Fibroblast of mammary gland (primary cell): ENCODE measurements around the gene EXOC6.
"Not testable (repeated sequence)": the region's sequence is repeated elsewhere in the genome, so short reads cannot be mapped to it uniquely, and the experiment has no call there.

Source experiments
- DNase-seq: peaks from one replicate; pipeline ENCODE4 v3.0.0-alpha.2; 2010; ENCODE audit warnings: low read depth
- H3K4me3 ChIP-seq: 2 replicates; pipeline ENCODE4 v1.5.1; 2011; ENCODE audit warnings: low read depth, mild to moderate bottlenecking, low read length, moderate library complexity; ENCODE audit not compliant: control insufficient read depth
- TF ChIP-seq, protein P1 (sequence below): conservative IDR thresholded peaks from 2 replicates; pipeline ENCODE4 v1.5.1; 2011; ENCODE audit warnings: low read depth, low read length, inconsistent platforms; ENCODE audit not compliant: control insufficient read depth, insufficient read depth

Gene EXOC6

DNA sequence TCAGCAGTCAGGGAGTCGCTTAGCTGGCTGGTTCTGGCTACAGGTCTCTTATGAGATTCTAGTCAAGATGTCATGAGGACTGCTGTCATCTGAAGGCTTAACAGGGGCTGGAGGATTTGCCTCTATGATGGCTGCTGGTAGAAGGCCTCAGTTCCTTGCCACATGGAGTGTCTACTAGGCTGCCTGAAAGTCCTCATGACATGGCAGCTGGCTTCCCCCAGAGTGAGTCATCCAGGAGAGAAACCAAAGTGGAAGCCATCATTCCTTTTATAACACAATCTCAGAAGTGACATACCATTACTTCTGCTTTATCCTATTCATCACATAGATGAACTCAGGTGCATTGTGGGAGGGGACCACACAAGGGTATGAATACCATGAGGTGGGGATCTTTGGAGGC is 75.1 kb downstream of the EXOC6 start:
- TF ChIP-seq, protein P1, sequence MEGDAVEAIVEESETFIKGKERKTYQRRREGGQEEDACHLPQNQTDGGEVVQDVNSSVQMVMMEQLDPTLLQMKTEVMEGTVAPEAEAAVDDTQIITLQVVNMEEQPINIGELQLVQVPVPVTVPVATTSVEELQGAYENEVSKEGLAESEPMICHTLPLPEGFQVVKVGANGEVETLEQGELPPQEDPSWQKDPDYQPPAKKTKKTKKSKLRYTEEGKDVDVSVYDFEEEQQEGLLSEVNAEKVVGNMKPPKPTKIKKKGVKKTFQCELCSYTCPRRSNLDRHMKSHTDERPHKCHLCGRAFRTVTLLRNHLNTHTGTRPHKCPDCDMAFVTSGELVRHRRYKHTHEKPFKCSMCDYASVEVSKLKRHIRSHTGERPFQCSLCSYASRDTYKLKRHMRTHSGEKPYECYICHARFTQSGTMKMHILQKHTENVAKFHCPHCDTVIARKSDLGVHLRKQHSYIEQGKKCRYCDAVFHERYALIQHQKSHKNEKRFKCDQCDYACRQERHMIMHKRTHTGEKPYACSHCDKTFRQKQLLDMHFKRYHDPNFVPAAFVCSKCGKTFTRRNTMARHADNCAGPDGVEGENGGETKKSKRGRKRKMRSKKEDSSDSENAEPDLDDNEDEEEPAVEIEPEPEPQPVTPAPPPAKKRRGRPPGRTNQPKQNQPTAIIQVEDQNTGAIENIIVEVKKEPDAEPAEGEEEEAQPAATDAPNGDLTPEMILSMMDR = no peak
- no peak overlapping the region for H3K4me3 ChIP-seq
- DNase-seq = no peak

DNA sequence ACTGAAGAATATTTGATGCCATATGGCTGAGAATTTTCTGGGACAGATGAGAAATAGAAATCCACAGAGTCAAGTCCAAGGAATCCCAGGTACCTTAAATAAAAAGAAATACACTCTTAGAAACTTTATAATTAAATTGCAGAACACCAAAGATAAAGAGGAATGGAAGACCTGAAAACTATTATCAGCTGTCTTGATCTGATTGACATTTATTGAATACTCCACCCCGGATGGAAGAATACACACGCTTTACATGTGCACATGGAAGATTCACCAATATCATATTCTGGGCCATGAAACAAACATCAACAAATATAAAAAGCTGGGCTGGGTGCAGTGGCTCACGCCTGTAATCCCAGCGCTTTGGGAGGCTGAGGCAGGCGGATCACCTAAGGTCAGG is 81.6 kb downstream of the EXOC6 start:
- no peak overlapping the region for H3K4me3 ChIP-seq
- no peak for DNase-seq
- TF ChIP-seq, protein P1 = no peak

GRCh38 chr10:92931597-92931996 is 83.3 kb downstream of the EXOC6 start:
- H3K4me3 ChIP-seq = no peak overlapping the region
- TF ChIP-seq, protein P1 = no peak
- no peak for DNase-seq

DNA sequence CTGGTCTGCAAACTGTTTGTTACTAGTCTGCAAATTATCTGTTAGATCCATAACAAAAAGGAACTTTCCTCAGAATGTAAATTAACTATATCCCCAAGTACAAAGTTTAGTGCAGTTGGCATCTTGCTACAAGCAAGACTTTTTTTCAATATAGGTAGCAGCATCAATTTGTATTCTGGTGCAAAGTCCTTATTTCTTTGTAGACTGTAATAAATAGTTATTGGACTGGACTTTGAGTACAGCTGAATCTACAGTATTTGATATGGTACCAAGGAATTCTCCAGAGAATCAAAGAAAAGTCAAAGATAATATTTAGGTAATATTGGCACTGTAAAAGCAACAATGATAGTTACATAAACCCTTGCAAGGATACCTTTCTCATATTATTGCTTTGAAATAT is 89.6 kb downstream of the EXOC6 start:
- no peak for DNase-seq
- TF ChIP-seq, protein P1 = no peak

DNA sequence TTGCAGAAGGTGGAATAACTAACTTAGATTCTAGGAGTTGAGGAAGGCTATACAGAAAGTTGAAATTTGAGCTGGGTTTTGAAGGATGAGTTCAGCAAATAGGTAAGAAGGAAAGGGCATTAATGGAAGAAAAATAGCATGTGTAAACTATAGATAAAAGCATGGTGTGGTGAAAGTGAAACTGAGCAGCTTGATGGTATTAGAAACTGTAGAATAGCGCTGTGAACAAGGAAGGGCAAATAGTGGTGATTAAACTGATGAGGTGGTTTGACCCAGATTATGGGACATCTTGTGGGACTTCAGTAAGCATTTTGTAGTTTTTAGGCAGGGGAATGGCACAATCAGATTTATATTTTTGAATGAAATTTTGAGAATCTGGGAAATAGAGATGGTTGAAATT is 90.5 kb downstream of the EXOC6 start:
- TF ChIP-seq, protein P1 = no peak
- no peak for DNase-seq
- no peak overlapping the region for H3K4me3 ChIP-seq

More for the DNA sequence above, 89.6 kb downstream of the EXOC6 start:
- H3K4me3 ChIP-seq = no peak overlapping the region

- TF ChIP-seq, protein P1 = no peak
- H3K4me3 ChIP-seq = no peak overlapping the region
- DNase-seq = no peak
These were observed 93.9 kb downstream of the EXOC6 start for GRCh38 chr10:92942226-92942625.

DNA sequence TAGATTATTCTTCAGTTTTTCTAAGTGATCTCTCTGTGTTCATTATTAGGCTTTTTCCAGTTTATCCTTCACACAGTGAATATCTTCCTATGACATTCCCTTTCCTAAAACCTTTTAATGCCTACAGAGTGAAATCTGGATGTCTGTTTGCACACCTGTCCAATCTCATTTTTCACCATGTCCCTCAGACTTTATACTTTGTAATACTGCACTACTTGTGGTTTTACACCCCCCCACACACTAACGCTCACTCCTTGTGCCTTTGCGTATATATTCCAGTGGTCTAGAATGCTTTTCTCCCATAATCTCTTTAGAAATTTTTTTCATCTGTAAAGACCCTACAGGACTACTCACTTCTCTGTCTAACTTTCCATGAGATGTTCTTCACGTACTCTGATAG is 98.2 kb downstream of the EXOC6 start:
- H3K4me3 ChIP-seq = no peak overlapping the region
- TF ChIP-seq, protein P1 = no peak
- DNase-seq = no peak

DNA sequence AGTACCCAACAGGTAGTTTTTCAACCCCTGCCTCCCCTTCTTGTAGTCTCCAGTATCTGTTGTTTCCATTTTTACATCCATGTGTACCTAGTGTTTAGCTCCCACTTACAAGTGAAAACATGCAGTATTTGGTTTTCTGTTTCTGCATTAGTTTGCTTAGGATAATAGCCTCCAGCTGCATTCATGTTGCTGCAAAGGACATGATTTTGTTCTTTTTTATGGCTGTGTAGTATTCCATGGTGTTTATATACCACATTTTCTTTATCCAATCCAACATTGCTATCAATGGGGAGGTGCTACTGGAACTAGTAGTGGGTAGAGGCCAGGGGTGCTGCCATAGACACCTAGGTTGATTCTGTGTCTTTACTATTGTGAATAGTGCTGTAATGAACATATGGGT is 104.3 kb downstream of the EXOC6 start:
- DNase-seq, H3K4me3 ChIP-seq: not testable (repeated sequence)
